ENCODE data around the gene RUNX1. TPM values are rescaled to one million over a fixed set of nuclear protein-coding genes. Genes with fewer than 3 reads are reported as not detected.

Gene RUNX1
- total and polyA plus RNA-seq, 10 of the 15 experiments (the other 5 are each of a cell fraction or from before 2014, with no cell fraction given), result 0.90 to 15.2 (median 4.1) TPM

GRCh38 chr21:34802180-34802899 lies 246.8 kb downstream of the RUNX1 start:
- no peaks in the 10 kb centered on the region for H3K79me2 ChIP-seq (ENCODE audit: control insufficient read depth, insufficient read depth, low read length)
- CTCF ChIA-PET, result interaction anchor here (0.6 to 2.7 kb wide), 4 partner anchors 86 to 1225 kb away, joined by 3 to 9 read pairs (median 4); no protein-coding TSS in a partner anchor
- BruUV-seq (replicated peaks), result no TSS peak
- no peak overlapping the region for H3K27ac ChIP-seq (ENCODE audit: control insufficient read depth, insufficient read depth)
- H3K9me3 ChIP-seq (replicated peaks; ENCODE audit: control insufficient read depth, insufficient read depth, low read length), result no peaks in the 10 kb centered on the region
- WGBS (ENCODE audit: insufficient coverage, insufficient replicate concordance, low lambda C conversion rate, missing lambda C conversion rate), result 88% methylated on average over 1 of the region's 1 CpG
- H3K4me2 ChIP-seq (ENCODE audit: control insufficient read depth, insufficient read depth), result no peak overlapping the region
- H3K9ac ChIP-seq (ENCODE audit: control insufficient read depth, insufficient read depth, low read length), result no peak overlapping the region
- ATAC-seq (peak; percentile 25; the same call in 2 of the 3 replicates), FAIRE-seq (no peak), DNase-seq (ENCODE audit: low read depth, low spot score) (no peak)
- no peak overlapping the region for H3K4me3 ChIP-seq
- H3K4me1 ChIP-seq (ENCODE audit: control insufficient read depth, insufficient read depth, low read length), result peaks cover 9% of the 10 kb centered on the region; the same call in 1 of the 2 replicates
- no peaks in the 10 kb centered on the region for H4K20me1 ChIP-seq (ENCODE audit: control insufficient read depth, insufficient read depth)
- in situ Hi-C loops (cut with MboI), result no loop called here
- RAD21 ChIA-PET (ENCODE audit: unreplicated experiment), result interaction anchor here (1.4 to 1.9 kb wide), 2 partner anchors 9 to 598 kb away, joined by 5 to 6 read pairs; no protein-coding TSS in a partner anchor
- H3K36me3 ChIP-seq (ENCODE audit: control insufficient read depth in 2 of 2, insufficient read depth in 2 of 2, low read length in 1 of 2), result no peaks in the 10 kb centered on the region; a peak in 1 of 4 replicates
- H2AFZ ChIP-seq (ENCODE audit: control insufficient read depth, low read depth, low read length), result no peak overlapping the region
- intact Hi-C loops (cut with micrococcal nuclease; ENCODE audit: unreplicated experiment), result loop anchor here (5.0 kb wide), 1 partner anchor 245 kb away; the partner anchor contains the start of gene RUNX1
- SMC1A ChIA-PET (ENCODE audit: uncharacterized antibody, unreplicated experiment), result interaction anchor here (0.5 to 1.6 kb wide), 5 partner anchors 44 to 915 kb away, joined by 3 to 4 read pairs (median 3); no protein-coding TSS in a partner anchor
- H3K27me3 ChIP-seq (replicated peaks in 1 of 2; ENCODE audit: control insufficient read depth in 2 of 2, insufficient read depth in 2 of 2, low read length in 1 of 2), result no peaks in the 10 kb centered on the region
- POLR2A ChIA-PET, result interaction anchor here (0.5 kb wide), 1 partner anchor 1046 kb away, joined by 6 read pairs; no protein-coding TSS in a partner anchor
- TF ChIP-seq PRDM15 (CRISPR knock-in tag; IDR thresholded peaks at IDR 0.05), result no peak
- no peak for TF ChIP-seq SKIL (IDR thresholded peaks at IDR 0.05; ENCODE audit: low read depth, poor library complexity, severe bottlenecking)
- no peak for TF ChIP-seq SREBF1 (IDR thresholded peaks at IDR 0.05; ENCODE audit: low read length)
- TF ChIP-seq RELA (IDR thresholded peaks at IDR 0.05; ENCODE audit: borderline replicate concordance, partially characterized antibody), result no peak
- TF ChIP-seq EGR1 (IDR thresholded peaks at IDR 0.05; ENCODE audit: borderline replicate concordance in 1 of 2, low read depth in 2 of 2, low read length in 2 of 2), result no peak
- TF ChIP-seq REST (IDR thresholded peaks at IDR 0.05; ENCODE audit: low read depth, low read length), result no peak
- TF ChIP-seq RCOR1 (conservative IDR thresholded peaks at IDR 0.05; ENCODE audit: low read depth, low read length), result no peak
- no peak for TF ChIP-seq NKRF (conservative IDR thresholded peaks at IDR 0.05)
- TF ChIP-seq CBX3 (IDR thresholded peaks at IDR 0.05; ENCODE audit: borderline replicate concordance, low read depth), result no peak
- no peak for TF ChIP-seq PML (IDR thresholded peaks at IDR 0.05; ENCODE audit: low read length)

Measured in GM12878 (cell line).